ENCODE data around the gene THSD8.

DNA sequence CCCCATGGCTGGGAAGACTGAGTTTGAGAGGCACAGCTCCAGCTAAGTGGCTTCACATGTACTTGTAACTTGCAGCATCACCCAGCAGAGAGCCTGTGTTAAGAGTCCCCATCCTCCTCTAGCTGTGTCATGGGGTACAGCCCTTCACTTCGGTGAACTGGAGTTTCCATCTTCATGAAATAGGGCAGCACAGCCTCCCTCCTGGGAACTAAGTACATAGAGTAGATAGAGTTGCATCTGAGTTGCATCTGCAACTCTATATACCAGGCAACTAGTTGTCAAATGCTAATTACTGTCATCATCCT, 1.5 kb upstream of the THSD8 start:
- TF ChIP-seq, protein P1, sequence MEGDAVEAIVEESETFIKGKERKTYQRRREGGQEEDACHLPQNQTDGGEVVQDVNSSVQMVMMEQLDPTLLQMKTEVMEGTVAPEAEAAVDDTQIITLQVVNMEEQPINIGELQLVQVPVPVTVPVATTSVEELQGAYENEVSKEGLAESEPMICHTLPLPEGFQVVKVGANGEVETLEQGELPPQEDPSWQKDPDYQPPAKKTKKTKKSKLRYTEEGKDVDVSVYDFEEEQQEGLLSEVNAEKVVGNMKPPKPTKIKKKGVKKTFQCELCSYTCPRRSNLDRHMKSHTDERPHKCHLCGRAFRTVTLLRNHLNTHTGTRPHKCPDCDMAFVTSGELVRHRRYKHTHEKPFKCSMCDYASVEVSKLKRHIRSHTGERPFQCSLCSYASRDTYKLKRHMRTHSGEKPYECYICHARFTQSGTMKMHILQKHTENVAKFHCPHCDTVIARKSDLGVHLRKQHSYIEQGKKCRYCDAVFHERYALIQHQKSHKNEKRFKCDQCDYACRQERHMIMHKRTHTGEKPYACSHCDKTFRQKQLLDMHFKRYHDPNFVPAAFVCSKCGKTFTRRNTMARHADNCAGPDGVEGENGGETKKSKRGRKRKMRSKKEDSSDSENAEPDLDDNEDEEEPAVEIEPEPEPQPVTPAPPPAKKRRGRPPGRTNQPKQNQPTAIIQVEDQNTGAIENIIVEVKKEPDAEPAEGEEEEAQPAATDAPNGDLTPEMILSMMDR (IDR thresholded peaks at IDR 0.05; ENCODE audit: poor library complexity), result no peak
- TF ChIP-seq EZH2 (IDR thresholded peaks at IDR 0.05; ENCODE audit: borderline replicate concordance), result no peak
